Prostate gland (tissue), 2 donors: Measurements from ENCODE around the gene LIMCH1. TPM values are rescaled to one million over a fixed set of nuclear protein-coding genes. Genes with fewer than 3 reads are reported as not detected.

Experiments used
- DNase-seq: peaks from one replicate; pipeline ENCODE4 v3.0.0-alpha.2; 2019; ENCODE audit warnings: low spot score
- H3K27ac ChIP-seq, 2 donors: fragments of 200-600 bp; sonication (generic); 2 replicates each; pipeline ENCODE4 v1.5.1; 2017 to 2019
- H3K27me3 ChIP-seq: fragments of 200-600 bp; sonication (generic); replicated peaks from 2 replicates; pipeline ENCODE4 v1.5.1; 2019; ENCODE audit not compliant: insufficient read depth
- H3K36me3 ChIP-seq, 2 donors: fragments of 200-600 bp; sonication (generic); 1 replicate in 1 of 2; 2 replicates in 1 of 2; pipeline versions ENCODE4 v1.5.1 to v1.8.1; 2017 to 2019
- H3K4me1 ChIP-seq: fragments of 200-600 bp; sonication (generic); replicated peaks from 2 replicates; pipeline ENCODE4 v1.5.1; 2019
- H3K4me3 ChIP-seq, 2 donors: fragments of 200-600 bp; sonication (generic); 2 replicates each; pipeline ENCODE4 v1.5.1; 2017 to 2019
- H3K9me3 ChIP-seq: fragments of 200-600 bp; sonication (generic); 2 replicates; pipeline ENCODE4 v1.5.1; 2017
- CTCF ChIP-seq, 4 experiments: fragments of 200-600 bp in 2 of 4; fragments of 450-650 bp in 2 of 4; sonication (generic) in 2 of 4; IDR thresholded peaks; 1 replicate in 3 of 4; 2 replicates in 1 of 4; pipeline ENCODE4 v1.5.1; 2016 to 2019; ENCODE audit warnings: antibody characterized with exemption in 4 of 4, mild to moderate bottlenecking in 2 of 4, moderate library complexity in 2 of 4
- POLR2A ChIP-seq: fragments of 450-650 bp; IDR thresholded peaks from one replicate; pipeline ENCODE4 v1.6.1; 2016; ENCODE audit warnings: antibody characterized with exemption, mild to moderate bottlenecking
- POLR2AphosphoS5 ChIP-seq: sonication (generic); formaldehyde crosslinking; IDR thresholded peaks from one replicate; pipeline ENCODE4 v1.6.1; 2017; ENCODE audit warnings: antibody characterized with exemption
- WGBS: methylation state at CpG from one replicate; pipeline ENCODE4 v1.1.5; 2018; 5-methylcytosine and 5-hydroxymethylcytosine counted together
- intact Hi-C: fragments of 100-400 bp; cut with DNase I; formaldehyde crosslinking; loops from one replicate; pipeline ENCODE4 v1.14.2; 2022
- total RNA-seq, 2 donors: library from RNA; depleted of rRNA; stranded (reverse); fragments of >200 nt; gene quantifications; one replicate each; pipeline ENCODE4 v1.1.0, GENCODE V29; 2016

LIMCH1 gene
- total RNA-seq, 2 donors from 2014 or later: 62.8 to 102 TPM

- Histone ChIP-seq H3K4me1 (peaks cover 6% of the 10 kb centered on the region), H3K9me3 (no peaks in the 10 kb centered on the region), H3K4me3 (no peak overlapping the region), H3K36me3 (no peaks in the 10 kb centered on the region), H3K27me3 (no peaks in the 10 kb centered on the region), H3K27ac (peak overlapping the region in 1 of 2 donors; percentile 29)
- WGBS: 7% methylated on average over 6 of the region's 6 CpGs
- TF ChIP-seq POLR2AphosphoS5 (peak; percentile 48), POLR2A (no peak)
- no peak for DNase-seq
- intact Hi-C loops: no loop called here
Observed at GRCh38 chr4:41535911-41536371, 2.0 kb upstream of the LIMCH1 start.

GRCh38 chr4:41537292-41537890 lies 566 bp upstream of the LIMCH1 start:
- Histone ChIP-seq H3K9me3 (no peaks in the 10 kb centered on the region), H3K27ac (no peak overlapping the region), H3K4me1 (peaks cover 6% of the 10 kb centered on the region), H3K4me3 (no peak overlapping the region), H3K27me3 (no peaks in the 10 kb centered on the region), H3K36me3 (no peaks in the 10 kb centered on the region)
- DNase-seq: no peak
- TF ChIP-seq CTCF (IDR thresholded peaks at IDR 0.05) (no peak), POLR2A (no peak), POLR2AphosphoS5 (no peak)
- 53% methylated on average over 1 of the region's 1 CpG for WGBS
- intact Hi-C loops: no loop called here

- H3K4me3 ChIP-seq: no peak overlapping the region
- intact Hi-C loops: loop anchor here (2.0 kb wide), 1 partner anchor 178 kb away; no protein-coding TSS in a partner anchor
- peak; percentile 37 for DNase-seq
- no peaks in the 10 kb centered on the region for H3K36me3 ChIP-seq
- TF ChIP-seq POLR2A: no peak
- no peak for TF ChIP-seq CTCF (IDR thresholded peaks at IDR 0.05)
- TF ChIP-seq POLR2AphosphoS5: peak; percentile 66
- H3K9me3 ChIP-seq: no peaks in the 10 kb centered on the region
- H3K4me1 ChIP-seq: peaks cover 8% of the 10 kb centered on the region
- no peaks in the 10 kb centered on the region for H3K27me3 ChIP-seq
- H3K27ac ChIP-seq: peak overlapping the region; percentile 43 to 63
- WGBS: 17% methylated on average over 12 of the region's 12 CpGs
Observed at GRCh38 chr4:41538887-41539498, 1.0 kb downstream of the LIMCH1 start.

GRCh38 chr4:41539711-41540110 lies 1.8 kb downstream of the LIMCH1 start:
- no peak for TF ChIP-seq CTCF (IDR thresholded peaks at IDR 0.05)
- TF ChIP-seq POLR2A: no peak
- TF ChIP-seq POLR2AphosphoS5: no peak
- H3K4me1 ChIP-seq: peaks cover 8% of the 10 kb centered on the region
- intact Hi-C loops: loop anchor here (2.0 kb wide), 1 partner anchor 179 kb away; no protein-coding TSS in a partner anchor
- no peaks in the 10 kb centered on the region for H3K9me3 ChIP-seq
- DNase-seq: no peak
- no peaks in the 10 kb centered on the region for H3K36me3 ChIP-seq
- H3K27me3 ChIP-seq: no peaks in the 10 kb centered on the region
- peak overlapping the region; percentile 43 to 63 for H3K27ac ChIP-seq
- no peak overlapping the region for H3K4me3 ChIP-seq

- intact Hi-C loops: no loop called here
- Histone ChIP-seq H3K4me1 (peaks cover 8% of the 10 kb centered on the region), H3K27ac (peak overlapping the region in 1 of 2 donors; percentile 55)
Observed at GRCh38 chr4:41540687-41541086, 2.7 kb downstream of the LIMCH1 start.

More at GRCh38 chr4:41540687-41541086, 2.7 kb downstream of the LIMCH1 start:
- H3K9me3 ChIP-seq: no peaks in the 10 kb centered on the region
- no peak for DNase-seq
- 89% methylated on average over 5 of the region's 5 CpGs for WGBS
- TF ChIP-seq CTCF (IDR thresholded peaks at IDR 0.05): no peak
- no peaks in the 10 kb centered on the region for H3K27me3 ChIP-seq
- no peak overlapping the region for H3K4me3 ChIP-seq
- H3K36me3 ChIP-seq: no peaks in the 10 kb centered on the region
